Tibial nerve (tissue), 4 donors: ENCODE measurements around the gene PTPRB.

Source experiments
- EP300 ChIP-seq, 2 donors: sonication (generic); formaldehyde crosslinking; IDR thresholded peaks; one replicate each; pipeline ENCODE4 v1.6.1; 2017; ENCODE audit warnings: antibody characterized with exemption in 2 of 2, mild to moderate bottlenecking in 1 of 2
- TF ChIP-seq, protein P1 (sequence below), 5 experiments: fragments of 200-600 bp in 3 of 5; fragments of 450-650 bp in 2 of 5; sonication (generic) in 3 of 5; IDR thresholded peaks; one replicate each; pipeline ENCODE4 v1.5.1; 2016 to 2019; ENCODE audit warnings: antibody characterized with exemption in 5 of 5, mild to moderate bottlenecking in 3 of 5, moderate library complexity in 2 of 5

DNA sequence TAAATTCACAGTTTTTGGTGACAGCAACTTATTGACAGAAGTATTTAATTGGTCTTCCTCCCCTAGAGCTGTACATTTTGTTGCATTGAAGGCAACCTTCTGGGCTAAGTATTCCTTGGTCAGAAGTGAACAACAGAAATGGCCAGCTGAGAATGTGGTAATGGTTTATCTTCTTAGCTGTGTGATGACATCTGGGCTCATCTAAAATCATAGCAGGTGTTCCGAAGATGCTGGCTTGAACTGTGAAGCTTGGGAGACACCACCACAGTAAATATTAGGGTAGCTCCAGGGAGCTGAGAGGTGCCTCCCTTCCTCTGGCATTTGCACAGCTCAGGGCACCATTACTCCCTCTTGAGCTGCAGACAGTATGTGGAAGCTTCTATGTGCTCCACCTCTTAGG is 3.7 kb upstream of the PTPRB start:
- TF ChIP-seq, protein P1, sequence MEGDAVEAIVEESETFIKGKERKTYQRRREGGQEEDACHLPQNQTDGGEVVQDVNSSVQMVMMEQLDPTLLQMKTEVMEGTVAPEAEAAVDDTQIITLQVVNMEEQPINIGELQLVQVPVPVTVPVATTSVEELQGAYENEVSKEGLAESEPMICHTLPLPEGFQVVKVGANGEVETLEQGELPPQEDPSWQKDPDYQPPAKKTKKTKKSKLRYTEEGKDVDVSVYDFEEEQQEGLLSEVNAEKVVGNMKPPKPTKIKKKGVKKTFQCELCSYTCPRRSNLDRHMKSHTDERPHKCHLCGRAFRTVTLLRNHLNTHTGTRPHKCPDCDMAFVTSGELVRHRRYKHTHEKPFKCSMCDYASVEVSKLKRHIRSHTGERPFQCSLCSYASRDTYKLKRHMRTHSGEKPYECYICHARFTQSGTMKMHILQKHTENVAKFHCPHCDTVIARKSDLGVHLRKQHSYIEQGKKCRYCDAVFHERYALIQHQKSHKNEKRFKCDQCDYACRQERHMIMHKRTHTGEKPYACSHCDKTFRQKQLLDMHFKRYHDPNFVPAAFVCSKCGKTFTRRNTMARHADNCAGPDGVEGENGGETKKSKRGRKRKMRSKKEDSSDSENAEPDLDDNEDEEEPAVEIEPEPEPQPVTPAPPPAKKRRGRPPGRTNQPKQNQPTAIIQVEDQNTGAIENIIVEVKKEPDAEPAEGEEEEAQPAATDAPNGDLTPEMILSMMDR (IDR thresholded peaks at IDR 0.05) = no peak
- TF ChIP-seq EP300 (IDR thresholded peaks at IDR 0.05) = no peak
